Suppressor macrophage treated with lipopolysaccharide for 4 hours (primary cell): Measurements from ENCODE around the gene ZNF556.
"Not testable (repeated sequence)": the region's sequence is repeated elsewhere in the genome, so short reads cannot be mapped to it uniquely, and the experiment has no call there.

Experiments
- DNase-seq: peaks from one replicate; pipeline ENCODE4 v3.0.0-alpha.2; 2020

Gene ZNF556

GRCh38 chr19:2854849-2855248, 12.3 kb upstream of the ZNF556 start:
- DNase-seq: no peak

DNA sequence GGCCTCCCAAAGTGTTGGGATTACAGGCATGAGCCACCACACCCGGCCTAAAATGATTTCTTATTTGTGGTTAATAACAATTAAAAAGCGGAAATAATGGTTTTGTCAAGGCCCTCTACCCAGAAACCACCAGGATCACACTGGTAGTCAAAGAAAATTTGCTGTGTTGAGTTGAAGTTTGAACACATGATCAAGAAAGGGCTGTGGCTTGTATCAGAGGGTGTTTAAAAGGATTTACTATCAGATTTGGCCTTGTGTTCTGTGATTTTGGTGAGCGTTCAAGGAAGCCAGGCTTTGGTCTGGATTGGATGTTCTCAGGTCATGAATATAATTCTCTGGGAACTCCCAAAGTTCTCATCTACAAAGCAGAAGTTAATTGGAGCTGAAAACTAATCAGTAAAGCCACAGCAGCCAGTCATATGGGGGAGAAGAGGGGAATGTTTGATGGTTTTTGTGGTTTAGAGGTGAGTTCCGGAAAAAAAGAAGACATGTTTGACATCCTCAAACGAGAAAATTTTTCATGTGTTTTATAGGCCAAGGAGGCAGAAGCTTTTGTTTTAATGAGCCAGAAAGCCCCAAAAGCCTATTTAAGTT, 10.6 kb upstream of the ZNF556 start:
- no peak for DNase-seq

DNA sequence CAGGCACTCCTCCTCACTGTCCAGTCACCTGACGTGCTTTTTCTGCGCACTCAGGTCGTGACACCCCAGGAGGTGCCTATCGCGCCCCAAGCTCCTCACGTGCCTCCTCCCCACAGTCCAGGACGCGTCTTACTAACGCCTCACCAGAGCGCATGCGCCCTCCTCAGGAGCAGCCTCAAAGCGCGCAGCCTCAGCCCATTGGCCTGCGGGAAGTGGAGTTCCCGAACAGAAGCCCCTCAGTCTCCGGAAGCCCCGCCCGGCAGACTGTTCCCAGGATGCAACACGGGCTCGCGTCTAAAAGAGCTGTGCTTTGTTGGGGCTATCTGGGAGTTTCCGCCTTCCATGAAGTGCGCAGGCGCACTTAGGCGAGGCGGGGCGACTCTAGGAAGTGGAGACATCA, 8.3 kb upstream of the ZNF556 start:
- DNase-seq: no peak

DNA sequence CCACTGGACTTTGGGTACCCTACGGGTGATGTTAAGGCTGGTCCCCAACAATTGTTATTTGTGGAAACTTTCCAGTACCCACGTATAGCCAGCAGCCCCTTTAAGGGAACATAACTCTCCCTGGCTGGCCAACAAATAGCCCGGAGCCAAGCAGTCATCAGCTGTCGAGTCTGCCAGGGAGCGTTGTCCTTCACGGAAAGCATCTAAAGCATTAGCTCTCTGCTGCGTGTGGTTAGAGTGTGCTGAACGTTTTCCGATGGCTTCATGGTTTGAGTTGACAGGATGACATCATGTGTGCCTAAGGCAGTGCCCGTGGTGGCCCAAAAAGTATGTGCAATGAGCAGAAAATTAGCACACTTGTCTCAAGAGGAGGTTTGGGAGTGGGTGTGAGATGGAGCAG, 3.3 kb upstream of the ZNF556 start:
- DNase-seq: no peak

DNA sequence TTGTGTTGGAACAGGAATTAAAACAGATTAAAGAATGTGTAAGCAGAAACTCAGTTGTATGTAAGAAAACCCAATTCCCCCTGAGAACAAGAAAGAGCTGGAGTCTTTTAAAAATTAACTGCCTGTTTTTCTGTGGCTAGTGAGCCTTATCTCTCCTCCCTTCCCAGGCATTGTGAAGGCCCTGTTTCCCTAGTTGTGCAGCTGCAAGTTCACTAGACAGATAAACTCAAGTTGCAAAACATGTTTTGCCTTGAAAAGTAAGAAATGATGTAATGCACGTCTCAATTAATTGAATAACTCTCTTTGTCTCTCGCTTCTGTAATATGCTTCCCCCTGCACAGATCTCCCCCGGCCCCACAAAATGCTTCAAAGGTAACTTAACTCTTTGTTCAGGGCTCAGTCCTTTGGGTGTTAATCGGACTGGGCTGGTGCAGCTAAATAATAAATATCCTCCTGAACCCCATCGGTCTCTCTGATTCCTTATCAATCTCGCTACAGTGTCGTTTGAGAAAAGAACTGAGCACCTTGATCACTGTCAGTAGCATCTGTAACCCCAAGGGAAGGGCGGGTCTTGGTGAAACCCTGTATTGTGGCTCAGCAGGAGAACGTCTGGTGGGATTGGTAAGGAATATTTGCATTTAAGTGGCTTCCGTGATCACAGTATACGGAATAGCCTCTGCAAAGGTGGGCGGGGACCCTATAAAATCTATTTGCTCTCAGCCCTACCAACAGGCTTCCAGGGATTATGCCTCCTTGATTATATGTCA, 1.6 kb upstream of the ZNF556 start:
- no peak for DNase-seq

DNA sequence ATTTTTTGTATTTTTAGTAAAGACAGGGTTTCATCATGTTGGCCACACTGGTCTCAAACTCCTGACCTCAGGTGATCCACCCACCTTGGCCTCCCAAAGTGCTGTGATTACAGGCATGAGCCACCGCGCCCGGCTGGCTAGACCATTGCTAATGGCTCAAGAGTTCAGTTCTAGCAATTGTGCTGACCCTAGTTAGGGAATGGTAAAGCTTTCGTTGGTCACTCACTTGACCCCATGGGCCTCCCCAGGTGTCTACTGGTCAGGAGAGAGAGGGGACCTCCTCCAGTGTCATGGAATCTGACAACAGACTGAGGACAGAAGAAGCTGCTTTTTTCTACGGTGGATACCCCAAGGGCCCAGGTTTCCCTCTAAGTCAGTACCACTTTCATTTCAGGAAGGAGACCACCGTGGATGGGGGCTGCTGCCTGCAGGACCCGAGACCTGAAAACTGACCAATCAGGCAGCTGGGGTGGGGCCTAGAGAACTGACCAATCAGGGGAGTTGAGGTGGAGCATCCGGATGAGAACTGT, 575 bp upstream of the ZNF556 start:
- DNase-seq: no peak

DNA sequence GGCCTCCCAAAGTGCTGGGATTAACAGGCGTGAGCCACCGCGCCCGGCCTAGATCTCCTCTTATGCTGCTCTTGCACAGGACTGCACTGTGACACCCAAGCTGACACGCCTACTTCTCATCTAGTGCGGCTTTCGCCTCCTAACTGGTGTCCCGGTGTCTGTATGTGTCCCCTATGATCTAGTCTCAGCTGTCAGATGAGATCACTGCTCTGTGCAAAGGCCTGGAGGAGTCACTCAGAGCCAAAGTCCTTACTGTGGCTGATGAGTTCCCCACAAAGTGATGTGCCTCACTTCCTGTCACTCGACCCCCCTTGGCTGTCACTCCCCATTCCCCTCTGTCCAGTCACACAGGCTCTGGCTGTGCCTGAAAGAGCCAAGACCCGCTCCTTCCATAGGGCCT, 2.5 kb downstream of the ZNF556 start:
- peak; percentile 8 for DNase-seq

- DNase-seq: peak; percentile 28
These were observed 5.0 kb downstream of the ZNF556 start for GRCh38 chr19:2872175-2872574.

- DNase-seq: no peak
These were observed 10.5 kb downstream of the ZNF556 start for GRCh38 chr19:2877398-2878331.

DNA sequence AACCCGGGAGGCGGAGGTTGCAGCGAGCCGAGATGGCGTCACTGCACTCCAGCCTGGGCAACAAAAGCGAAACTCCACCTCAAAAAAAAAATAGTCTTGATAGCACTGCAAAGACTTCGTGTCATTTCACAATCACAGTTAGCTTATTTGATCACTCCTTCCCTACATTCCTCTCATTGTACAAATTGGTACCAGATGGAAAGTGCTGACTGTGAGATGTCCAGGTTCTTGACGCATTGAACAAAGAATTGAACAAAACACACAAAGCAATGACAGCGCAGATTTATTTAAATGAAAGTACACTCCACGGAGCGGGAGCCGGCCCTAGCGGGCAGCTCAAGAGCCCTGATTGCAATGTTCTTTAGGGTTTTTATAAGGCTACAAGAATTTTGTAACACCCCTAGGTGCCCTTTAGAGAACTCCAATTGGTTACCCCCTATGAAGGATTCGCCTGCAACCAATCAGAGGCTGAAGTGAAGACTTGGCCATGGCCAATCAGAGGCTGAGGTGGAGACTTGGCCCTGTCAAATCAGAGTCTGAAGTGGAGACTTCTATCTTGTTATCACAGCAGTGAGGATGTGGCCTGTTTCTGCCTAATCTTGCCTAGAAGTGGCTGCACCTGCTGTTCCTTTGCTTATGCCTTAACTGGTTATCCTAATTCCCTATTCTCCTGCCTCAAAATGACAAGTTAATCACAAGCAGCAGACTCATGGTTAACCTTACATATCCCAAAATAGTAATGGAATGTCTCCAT, 16.7 kb downstream of the ZNF556 start:
- no peak for DNase-seq

- no peak for DNase-seq
These were observed 18.6 kb downstream of the ZNF556 start for GRCh38 chr19:2885736-2886135.

DNA sequence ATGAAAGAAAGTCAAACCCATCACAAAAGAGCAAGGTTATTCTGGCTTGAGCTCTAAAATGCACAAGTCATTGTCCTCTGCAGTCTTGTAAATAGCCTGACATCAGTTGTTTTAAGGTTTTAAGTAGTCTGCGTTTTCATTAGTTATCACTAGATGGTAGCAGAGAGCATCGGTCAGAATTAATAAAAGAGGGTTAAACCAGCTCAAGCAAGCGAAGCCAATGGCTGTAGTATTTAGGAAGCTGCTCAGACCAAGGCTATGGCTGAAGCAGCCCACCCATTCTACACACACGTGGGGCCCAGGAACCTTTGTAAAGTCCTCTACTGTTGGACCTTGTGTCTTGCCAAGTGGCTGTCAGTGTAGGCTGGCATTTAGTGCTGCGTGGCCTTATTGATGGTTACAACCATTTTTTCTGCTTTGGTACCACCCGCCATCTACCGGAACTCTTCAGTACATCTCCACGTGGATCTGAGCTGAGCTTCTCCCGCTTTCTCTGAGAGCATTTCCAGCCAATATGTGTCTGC, 20.3 kb downstream of the ZNF556 start:
- DNase-seq: peak; percentile 62

DNA sequence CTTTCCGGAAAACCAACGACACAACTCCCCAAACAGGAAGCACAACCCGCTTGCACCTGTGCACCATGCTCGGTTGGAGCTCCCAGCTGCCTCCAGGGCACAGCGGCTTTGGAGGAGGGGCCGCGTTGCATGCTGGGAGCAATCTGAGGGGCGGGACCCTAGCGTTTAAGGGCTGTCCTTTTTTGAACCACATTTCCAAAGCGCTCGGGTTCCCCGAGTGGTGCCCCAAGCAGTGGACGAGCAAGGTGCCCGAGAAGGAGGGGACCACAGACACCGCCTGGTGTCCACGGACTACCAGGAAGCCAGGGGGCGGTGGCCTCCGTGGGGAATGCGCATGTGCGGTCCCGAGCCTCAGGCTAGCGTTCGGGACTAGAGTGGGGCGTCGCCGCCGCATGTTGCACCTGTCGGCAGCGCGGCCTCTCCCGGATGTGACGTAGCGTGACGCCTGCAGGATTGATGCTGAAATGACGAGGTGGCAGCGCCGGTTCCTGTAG, 21.6 kb downstream of the ZNF556 start:
- no peak for DNase-seq

DNA sequence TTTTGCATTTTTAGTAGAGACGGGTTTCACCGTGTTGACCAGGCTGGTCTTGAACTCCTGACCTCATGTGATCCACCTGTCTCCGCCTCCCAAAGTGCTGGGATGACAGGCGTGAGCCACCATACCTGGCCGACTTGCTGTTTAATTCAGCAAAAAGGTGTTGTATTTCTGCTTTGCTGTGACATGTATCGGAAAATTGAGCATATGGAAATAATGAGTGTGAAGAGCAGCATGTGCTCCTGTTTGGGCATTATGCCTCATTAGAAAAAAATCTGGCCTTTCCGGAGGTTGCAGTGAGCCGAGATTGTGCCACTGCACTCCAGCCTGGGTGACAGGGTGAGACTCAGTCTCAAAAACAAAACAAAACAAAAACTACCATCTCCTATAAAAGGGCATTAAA, 23.4 kb downstream of the ZNF556 start:
- DNase-seq: not testable (repeated sequence)

- no peak for DNase-seq
These were observed 29.6 kb downstream of the ZNF556 start for GRCh38 chr19:2896694-2897093.

- peak; percentile 100 for DNase-seq
These were observed 33.4 kb downstream of the ZNF556 start, which contains the start of gene ZNF57 for GRCh38 chr19:2900296-2901252. Gene ZNF57, plus strand, starts transcription at chr19:2900928. Its CDS starts 118 bp downstream, at chr19:2901046.

DNA sequence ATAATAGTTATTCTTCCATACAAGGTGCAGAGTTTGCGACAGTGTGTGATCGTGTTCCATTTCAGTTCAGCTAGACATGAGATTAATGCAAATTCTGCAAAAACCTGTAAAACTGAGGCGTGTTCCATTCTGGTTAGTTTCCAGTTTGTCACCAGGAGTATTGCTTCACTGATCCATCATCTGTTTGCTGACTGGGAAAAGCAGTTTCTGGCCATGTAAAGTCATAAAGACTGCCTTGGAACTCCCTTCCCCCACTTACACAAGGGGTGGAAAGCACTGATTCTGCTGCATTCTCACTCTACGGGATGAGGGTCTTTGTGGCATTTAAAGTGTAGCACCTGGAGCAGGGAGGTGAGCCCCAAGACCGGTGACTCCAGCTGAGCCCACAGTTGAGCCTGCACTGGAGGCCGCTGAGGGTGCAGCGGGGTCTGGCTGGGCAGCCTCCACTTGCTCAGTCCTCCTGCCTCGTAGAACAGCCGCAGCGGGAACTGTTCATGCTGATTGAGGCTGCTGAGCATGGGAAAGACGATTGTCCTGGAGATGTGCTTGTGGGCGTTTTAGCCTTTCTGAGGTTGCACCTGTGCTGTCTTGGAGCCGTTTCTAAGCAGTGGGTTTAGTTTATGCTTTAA, 35.6 kb downstream of the ZNF556 start:
- no peak for DNase-seq

GRCh38 chr19:2903326-2903725, 36.2 kb downstream of the ZNF556 start:
- DNase-seq: not testable (repeated sequence)

DNA sequence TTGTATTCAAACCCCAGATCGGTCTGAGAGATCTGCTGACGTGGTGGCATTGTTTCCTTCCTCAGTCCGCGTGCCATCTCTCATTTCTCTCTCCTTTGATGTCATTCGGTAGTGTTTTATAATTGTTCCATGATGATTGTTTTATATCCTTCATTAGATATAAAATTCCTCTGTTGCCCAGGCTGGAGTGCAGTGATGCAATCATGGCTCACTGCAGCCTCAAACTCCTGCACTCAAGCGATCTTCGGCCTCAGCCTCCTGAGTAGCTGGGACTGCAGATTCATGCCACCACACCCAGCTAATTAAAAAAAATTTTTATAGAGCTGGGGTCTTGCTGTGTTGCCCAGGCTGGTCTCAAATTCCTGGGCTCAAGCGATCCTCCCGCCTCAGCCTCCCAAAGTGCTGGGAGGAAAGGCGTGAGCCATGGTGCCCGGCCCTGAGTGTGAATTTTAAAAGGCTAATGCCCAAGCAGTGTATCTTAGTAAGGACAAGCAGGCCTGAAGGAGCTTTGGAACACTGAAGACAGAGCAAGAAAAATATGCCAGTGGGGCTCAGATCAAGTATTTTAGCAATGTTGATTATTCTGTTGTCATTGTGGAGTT, 38.9 kb downstream of the ZNF556 start:
- no peak for DNase-seq
